ENCODE results near the gene FBXW9.
"Not testable (repeated sequence)": the region's sequence is repeated elsewhere in the genome, so short reads cannot be mapped to it uniquely, and the experiment has no call there.

The FBXW9 gene

DNA sequence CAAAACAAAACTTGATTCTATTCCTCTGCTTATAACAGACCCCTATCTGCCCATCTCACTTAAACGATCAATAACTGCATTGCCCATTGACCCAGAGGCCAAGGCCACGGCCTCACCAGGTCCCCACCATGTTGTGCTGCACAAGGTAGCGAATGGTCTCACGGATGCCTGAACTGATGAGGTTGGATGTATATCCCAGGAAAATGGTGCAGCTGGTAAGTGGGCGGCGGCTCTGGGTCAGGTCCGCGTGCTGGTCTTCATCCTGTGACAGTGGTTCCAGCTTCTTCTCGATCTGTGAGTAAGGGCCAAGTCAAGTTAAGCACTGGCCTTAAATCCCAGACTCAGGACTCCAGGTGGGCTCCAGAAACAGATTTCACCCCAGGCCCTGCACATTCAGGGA lies 16.4 kb downstream of the FBXW9 start:
- DNase-seq = no peak

DNA sequence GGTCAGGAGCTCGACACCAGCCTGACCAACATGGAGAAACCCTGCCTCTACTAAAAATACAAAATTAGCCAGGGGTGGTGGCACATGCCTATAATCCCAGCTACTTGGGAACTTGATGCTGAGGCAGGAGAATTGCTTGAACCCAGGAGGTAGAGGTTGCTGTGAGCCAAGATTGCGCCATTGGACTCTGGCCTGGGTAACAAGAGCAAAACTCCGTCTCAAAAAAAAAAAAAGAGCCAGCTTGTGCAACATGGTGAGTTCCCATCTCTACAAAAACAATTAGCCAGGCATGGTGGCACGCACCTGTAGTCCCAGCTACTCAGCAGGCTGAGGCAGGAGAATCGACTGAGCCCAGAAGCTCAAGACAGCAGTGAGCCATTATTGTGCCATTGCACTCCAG lies 18.4 kb downstream of the FBXW9 start:
- DNase-seq = not testable (repeated sequence)

DNA sequence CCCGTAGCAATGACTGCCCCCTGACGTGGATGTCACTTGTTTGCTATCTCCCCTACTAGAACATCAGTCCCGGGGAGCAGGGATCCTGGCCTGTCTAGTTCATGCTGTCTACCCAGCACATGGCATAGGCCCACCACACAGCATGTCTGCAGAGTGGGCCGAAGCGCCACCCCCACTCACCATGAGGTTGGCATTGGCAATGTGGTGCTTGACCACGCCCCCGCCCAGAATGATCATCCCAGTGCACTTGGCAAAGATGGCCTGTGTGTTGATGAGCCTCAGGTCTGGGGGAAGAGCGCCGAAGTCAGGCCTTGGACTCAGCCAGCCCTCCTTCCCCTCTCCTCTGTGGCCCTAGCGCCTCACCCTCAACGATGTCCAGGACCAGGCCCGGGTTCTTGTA lies 19.5 kb downstream of the FBXW9 start:
- DNase-seq = no peak

DNA sequence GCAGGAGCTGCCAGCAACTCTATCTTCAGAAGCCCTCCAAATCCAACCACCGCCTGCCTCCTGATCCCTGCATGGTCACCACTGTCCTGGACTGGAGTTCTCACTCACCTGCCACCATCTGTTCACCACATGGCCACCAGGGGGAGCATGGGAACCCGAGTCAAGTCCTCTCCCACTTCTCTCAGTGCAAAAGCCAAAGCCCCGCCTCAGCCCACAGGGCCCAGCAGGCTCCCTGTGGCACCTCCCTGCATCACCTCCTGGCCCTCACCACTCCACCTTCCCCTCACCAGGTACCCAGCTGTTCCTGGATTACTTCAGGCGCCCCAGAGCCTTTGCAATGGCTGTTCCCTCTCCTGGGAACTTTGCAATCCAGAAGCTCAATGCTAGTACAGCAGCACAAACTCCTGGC lies 20.0 kb downstream of the FBXW9 start:
- DNase-seq = peak; percentile 51

DNA sequence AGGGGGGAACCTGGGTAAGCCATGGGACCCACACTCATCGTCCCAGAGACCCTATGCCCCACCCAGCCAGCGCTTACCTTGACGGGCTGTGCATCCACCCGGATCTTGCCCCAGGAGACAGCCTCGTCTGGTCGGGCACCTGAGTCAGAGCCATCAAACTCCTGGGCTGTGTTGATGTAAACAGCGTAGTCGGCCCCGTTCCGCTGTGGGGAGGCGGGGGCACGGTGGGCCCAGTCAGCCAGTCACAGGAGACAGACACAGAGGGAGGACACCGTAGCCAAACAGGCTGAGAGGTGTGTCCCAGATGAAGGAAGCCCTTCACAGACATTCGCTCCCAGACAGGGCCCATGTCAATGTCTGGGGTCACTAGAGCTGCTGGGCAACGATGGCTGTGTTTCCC lies 20.5 kb downstream of the FBXW9 start:
- no peak for DNase-seq

DNA sequence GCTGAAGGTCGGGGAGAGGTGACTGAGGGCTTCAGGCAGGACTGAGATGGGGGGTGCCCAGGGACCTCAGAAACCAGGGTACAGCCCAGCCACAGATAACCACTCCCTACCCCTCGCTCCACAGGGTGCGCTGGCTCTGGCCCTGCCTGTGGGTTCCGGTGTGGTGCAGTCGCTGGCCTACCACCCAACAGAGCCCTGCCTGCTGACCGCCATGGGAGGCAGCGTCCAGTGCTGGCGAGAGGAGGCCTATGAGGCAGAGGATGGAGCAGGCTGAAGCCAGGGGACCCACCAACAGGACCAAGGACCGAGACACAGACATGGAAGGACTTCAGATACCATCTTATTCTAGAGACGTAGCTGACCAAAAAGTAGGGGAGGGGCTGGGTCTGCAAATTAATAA lies 21.0 kb downstream of the FBXW9 start:
- no peak for DNase-seq

DNA sequence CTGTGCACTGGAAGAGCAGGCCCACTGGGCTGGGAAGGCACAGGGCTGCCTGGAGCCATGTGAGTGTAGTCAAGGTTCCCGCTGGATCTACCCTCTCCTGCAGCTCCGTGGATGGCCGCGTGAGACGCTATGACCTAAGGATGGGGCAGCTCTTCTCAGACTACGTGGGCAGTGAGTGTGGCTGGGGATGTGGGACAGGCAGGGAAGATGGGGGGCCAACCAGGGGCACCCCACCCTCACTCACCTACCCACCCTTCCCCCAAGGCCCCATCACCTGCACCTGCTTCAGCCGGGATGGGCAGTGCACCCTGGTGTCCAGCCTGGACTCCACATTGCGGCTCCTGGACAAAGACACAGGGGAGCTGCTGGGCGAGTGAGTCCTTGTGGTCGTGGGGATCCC lies 23.7 kb downstream of the FBXW9 start:
- DNase-seq = no peak

DNA sequence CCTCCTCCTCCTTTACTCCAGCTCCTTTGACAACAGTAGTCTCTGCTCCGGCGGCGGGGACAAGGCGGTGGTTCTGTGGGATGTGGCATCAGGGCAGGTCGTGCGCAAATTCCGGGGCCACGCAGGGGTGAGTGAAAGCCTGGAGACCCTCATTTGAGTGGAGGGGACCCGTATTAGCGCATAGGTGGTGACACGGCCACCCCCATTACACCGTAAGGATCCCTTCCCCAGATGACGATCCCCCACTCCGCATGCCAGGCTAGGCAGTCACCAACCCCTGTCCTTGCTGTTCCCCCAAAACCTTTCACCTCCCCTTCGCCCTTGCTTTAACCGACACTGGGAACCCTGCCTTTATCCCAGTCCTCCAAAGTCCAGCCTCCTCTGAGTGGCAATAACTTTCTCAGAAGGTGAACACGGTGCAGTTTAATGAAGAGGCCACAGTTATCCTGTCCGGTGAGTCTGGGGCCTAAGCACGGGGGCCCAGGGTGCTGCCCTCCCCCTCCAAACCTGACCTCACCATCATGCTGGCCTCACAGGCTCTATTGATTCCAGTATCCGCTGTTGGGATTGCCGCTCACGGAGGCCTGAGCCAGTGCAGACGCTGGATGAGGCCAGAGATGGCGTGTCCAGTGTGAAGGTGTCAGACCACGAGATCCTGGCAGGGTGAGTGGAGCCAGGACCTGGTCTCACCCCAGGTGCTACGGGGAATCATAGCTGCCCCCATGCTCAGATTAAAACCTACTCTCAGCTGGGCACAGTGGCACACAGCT lies 26.1 kb downstream of the FBXW9 start:
- DNase-seq = no peak

DNA sequence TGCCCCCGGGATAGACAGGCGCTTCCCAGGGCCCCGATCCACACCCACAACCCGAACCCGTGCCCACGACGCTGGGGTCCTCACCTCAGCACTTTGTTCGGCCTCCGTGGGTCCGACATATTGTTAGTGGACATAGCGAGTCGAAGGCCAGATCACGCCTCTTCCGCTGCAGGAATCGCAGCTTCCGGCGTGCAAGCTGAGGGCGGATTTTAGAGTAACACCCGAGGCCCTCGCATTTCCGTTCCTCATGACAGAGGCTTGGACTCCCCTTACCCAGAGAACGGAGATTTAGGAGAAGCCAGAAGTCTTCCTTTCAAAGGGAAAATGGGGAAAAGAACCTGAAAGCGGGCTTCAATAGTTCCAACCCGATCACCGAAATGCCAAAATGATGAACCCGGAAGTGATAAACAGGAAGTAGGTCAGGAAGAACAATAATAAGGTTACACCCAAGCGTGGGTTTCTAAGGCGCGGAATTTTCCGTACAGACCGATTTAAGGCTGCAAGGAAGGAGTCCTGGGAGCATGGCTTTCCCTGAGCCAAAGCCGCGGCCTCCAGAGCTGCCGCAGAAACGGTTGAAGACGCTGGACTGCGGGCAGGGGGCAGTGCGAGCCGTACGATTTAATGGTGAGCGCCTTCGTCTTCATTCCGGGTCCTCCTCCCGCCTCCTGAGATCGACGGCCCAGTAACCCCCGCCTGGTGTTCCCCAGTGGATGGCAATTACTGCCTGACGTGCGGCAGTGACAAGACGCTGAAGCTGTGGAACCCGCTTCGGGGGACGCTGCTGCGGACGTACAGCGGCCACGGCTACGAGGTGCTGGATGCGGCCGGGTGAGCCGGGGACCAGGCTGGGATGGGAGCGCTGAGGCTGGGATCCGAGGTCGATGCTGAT lies 26.9 kb downstream of the FBXW9 start:
- peak; percentile 69 for DNase-seq

DNA sequence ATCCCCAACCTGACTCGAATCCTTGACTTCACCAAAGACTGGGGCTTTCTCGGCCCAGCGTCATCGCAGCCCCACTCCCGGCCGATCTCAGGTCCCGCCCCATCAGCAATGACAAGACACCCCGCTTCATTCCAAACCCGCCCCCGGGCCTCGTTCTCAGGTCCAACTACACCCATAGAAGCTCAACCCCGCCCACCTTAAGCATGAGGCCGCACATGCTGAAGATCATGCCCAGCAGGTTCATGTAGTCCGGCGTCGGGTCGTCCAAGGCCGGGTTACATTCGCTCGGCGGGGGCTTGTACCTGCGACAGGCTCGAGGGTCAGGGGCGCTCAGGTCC lies 27.5 kb downstream of the FBXW9 start:
- DNase-seq = peak; percentile 56

DNA sequence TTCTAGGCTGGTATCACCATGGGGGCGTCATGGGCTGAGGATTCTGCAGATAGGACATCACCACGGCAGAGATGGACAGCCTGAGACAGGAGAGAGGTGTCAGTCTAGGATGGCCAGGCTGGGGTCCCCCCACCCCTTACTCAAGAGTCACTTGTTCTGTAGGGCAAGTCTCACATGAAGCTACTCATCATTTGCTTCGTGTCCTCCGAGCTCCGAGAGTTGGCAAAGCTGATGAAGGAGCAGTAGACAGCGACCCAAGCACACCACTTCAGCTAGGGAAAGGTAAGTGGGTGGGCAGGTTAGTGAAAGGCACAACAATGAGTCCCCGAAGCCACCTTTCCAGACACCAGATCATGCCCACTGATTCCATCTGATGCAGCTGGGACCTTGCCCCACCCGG lies 28.1 kb downstream of the FBXW9 start:
- DNase-seq = no peak

DNA sequence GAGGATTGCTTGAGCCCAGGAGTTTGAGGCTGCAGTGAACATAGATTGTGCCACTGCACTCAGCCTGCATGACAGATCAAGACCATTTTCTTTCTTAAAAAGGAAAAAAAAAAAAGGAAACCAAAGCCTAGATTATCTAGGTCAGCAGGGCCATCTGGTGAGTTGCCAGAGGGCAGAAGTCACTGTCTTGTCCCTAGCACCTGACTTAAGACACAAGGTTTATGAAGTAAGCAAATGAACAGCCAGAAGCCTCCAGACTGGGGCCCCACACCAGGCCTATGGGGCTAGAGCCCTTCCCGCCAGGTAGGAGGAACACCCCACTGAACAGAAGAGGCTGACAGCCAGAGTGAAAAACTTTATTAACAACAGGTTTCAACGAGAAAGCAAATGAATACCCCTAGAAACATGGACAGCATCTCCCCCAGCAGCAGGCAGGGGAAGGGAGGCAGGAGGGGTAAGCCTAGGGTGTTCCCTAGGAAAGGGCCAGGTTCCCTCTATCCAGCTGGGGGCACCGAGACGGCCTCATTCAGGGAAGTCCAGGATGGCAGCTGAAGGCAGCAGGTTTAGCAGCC lies 28.6 kb downstream of the FBXW9 start:
- no peak for DNase-seq

DNA sequence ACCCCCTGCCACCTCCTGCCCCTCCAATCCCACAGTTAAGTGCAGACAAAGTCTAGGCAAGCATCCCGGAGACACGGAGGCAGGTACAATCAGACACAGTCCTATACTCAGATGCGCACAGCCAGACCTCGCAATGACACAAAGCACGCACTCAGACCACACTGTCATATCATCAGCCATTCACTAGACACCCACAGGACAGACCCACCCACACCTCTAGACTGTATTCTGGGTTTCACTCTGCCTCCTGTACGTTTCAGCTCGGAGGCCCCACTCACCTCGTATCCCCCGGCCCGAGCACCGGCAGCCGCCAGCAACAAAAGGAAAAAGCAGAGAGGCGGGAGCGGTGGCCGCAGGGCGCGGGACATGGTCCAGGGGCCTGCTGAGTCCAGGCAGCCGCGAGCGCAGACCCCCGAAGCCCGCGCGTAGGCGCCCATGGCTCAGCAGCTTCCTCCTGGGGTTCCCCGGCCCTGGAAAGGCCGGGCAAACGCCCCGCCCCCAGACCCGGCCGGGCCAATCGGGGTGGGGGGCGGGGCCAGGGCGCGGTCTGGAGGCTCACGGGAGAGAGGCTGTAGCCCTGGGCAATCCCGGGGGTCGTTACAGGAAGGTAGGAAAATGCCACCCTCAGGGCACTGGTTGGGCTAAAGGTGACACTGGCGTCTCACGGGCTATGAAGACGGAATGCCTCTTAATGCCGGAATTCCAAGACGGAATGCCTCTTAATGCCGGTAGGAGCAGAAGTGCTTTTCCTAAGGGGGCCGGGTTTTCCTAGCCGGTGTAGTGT lies 30.0 kb downstream of the FBXW9 start, which contains the start of the genes MAN2B1 and WDR83:
Gene MAN2B1 (minus strand): TSS at position 478 of the 784 bp plus-strand sequence. CDS start 41 bp downstream, at position 437.
Gene WDR83 (plus strand): TSS at position 543 of the 784 bp plus-strand sequence. CDS start 2,984 bp downstream, outside the sequence.
- peak; percentile 66 for DNase-seq

DNA sequence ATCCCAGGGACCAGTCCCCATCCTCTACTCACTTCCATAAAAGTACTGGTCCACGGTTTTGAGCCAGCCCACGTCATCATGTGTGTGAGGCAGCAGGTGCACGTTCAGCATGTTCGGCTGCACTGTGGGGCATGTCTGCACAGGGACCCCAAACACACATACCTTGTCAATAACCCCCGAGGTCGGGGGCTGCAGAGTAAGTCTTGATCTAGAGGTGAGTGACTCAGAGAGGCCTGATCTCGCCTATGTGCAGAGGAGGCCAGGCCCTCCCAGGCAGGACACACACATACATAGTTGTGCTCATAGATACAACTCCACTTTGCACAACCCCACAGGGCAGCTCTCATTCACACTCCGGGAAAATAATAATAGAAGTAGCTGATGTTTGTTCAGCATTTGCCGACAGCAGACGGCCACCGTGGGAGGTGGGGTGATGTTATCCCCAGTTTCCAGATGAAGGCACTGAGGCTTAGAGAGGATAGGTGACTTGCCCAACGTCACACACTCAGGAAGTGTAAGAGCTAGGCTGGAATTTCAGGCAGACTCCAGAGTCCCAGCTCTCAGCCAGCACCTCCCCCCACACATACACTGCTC lies 30.7 kb downstream of the FBXW9 start:
- no peak for DNase-seq

DNA sequence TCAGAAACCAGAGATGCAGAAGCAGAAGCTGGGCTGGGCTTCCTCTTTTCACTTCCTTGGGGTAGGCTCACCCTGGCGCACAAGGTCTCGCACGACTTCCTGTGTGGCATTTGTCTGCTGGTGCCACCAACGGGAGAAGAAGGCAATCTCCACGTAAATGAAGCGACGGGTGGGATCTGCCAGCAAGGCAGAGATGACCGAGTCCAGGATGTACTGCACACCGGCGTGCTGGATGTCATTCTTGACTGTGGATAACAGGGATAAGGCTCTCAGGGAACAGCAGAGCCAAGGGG lies 31.2 kb downstream of the FBXW9 start:
- DNase-seq = no peak

DNA sequence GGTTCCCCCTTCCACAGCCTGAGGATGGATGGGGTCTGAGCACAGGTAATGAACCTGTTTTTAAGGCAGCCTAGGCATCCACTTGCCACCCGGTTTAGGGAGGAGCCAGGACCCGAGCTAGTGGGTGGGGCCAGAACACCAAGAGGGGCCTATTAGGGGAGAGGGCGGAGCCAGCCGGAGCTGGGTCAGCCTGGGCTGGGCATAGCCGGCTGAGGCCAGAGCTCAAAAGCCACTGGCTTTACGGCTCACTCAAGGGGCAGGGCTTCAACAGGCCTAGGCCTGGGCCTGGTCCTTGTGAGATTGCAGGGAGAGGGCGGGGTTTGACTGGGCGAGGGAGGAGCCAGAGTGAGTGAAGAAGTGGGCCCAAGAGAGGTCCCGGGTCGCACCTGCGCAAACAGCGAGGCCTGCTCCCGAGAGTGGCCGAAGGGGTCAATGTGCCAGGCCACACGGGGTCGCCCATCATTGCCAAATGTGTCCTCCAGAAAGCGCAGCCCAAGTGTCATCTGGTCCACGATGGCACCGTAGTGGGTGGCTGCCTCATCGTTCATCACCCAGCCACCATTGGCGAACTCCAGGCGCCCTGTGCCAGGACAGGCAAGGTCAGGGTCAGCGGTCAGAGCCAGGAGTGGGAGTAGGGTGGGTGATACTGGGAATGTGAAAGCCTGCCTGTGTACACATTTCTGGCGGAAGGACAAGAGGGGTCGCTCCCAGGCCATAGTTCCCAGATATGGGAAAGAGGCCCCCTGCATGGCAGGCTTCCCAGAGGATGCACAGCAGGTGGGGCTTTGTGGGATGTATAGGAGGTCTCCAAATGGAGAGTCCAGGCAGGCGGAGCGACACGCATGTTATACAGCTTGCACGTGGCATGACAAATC lies 31.8 kb downstream of the FBXW9 start:
- peak; percentile 85 for DNase-seq

DNA sequence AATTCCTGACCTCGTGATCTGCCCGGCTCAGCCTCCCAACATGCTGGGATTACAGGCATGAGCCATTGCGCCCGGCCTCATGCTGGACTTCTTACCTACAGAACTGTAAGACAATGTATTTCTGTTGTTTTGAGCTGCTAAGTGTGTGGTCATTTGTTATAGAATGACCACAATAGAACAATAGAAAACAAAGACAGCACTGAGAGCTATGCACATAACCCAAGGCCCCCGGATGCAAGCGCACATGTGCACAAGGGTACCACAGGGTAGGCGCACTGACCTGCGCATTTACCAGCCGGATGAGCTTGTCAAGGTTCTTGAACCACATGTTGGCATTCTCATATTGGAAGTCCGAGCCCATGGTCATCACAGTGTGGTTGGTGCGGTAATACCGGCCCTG lies 35.5 kb downstream of the FBXW9 start:
- DNase-seq = no peak

DNA sequence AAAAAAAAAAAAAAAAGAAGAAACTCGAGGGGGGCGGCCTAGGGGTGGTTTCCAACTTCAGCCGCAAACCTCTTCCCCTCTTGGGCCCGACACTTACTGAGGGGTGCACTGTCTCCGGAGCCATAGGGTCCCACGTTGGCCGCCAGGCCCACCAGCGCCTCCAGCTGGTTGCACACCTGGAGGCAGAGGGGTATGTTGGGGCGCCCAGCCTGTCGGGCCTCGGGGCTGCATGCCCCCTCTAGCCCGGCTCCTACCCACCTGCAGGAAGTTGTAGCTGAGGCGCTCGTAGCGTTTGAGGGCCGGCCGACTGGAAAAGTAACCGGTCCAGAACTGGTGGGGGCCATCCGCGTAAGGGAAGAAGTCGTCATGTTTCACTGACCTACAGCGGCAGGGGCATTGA lies 38.5 kb downstream of the FBXW9 start:
- DNase-seq = no peak

DNA sequence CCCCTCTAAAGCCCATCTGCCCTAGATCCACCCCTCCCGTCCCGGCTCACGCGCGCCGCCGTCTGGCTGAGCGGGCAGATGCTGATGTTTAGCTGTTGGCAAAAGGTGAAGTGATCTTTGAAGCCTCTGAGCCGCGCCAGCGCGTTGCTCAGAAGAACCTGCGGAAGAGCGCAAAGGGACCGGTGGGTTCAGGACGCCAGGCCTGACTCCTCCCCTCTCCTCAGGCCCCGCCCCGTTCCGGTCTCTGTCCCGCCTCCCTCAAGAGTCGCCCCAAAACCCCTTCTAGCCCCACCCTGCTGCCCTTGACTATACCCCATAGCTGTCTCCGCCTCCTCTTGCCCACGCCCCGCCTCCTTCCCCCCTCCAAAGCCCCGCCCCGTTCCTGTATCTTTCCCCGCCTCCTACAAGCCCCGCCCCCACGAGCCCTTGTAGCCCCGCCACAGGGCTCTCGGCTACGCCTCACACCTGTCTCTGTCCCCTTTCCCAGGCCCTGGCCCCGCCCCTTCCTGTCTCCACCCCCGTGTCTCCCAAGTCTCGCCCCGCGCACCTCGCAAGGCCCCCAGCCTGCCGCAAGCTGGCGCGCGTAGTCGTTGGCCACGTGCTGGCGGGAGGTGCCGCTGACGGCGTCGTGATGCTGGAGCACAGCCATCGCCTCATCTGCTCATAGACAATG lies 39.4 kb downstream of the FBXW9 start:
- no peak for DNase-seq

DNA sequence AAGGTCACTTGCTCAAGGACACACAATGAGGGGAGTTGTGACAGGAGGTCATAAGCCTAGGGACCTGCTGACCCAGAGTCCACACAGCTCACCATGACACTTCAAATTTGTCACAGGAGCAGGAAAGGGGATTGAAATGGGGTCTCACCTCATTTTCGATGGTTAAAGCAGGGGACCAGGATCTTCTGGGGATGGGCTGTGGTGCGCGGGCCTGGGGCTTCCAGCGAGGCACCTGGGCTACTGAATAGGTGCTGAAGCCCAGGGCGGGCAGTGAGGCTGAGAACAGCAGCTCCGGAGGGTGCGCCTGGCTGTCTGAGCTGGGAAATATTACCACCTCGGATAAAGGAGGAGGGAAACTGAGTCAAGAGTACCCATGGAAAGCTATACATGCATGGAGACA lies 40.9 kb downstream of the FBXW9 start:
- no peak for DNase-seq

DNA sequence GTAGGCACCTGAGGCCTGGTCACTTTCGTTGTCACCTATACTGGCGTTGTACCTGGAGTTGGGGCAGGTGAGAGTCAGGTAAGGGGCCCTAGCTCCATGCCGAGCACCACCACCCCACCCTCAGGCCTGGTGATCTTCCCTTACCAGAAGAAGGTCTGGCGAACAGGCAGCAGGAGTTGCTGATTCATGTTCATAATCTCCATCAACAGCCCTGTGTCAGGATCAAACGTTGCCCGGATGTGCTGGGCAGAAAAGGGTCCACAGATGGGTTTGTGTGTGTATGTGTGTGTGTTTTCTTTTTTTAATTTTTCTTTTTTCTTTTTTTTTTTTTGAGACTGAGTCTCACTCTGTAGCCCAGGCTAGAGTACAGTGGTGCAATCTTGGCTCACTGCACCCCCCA lies 44.2 kb downstream of the FBXW9 start:
- DNase-seq = no peak
